Mesendoderm (in vitro differentiated cells): Measurements from ENCODE around the gene MED26.
A peak's percentile ranks its signal among the peaks of the same experiment; 100 is the strongest.

Experiments used
- DNase-seq: peaks from one replicate; pipeline ENCODE4 v3.0.0; 2013
- H2AK5ac ChIP-seq: 2 replicates; pipeline ENCODE4 v1.6.1; 2013; ENCODE audit warnings: low read length, inconsistent platforms
- H2BK120ac ChIP-seq: 2 replicates; pipeline ENCODE4 v1.6.1; 2013; ENCODE audit warnings: low read depth, mild to moderate bottlenecking, low read length, moderate library complexity, mixed read lengths
- H2BK15ac ChIP-seq: replicated peaks from 2 replicates; pipeline ENCODE4 v1.6.1; 2013; ENCODE audit warnings: low read depth, mild to moderate bottlenecking, moderate library complexity
- H2BK5ac ChIP-seq: 2 replicates; pipeline ENCODE4 v1.6.1; 2013; ENCODE audit warnings: low read length, inconsistent platforms
- H3K18ac ChIP-seq: 2 replicates; pipeline ENCODE4 v1.6.1; 2013; ENCODE audit warnings: mild to moderate bottlenecking, low read length, mixed read lengths
- H3K23ac ChIP-seq: one replicate; pipeline ENCODE4 v1.6.1; 2013; ENCODE audit warnings: low read length
- H3K27ac ChIP-seq: 2 replicates; pipeline ENCODE4 v1.5.1; 2013; ENCODE audit warnings: low read depth, mild to moderate bottlenecking, inconsistent platforms, low read length, moderate library complexity
- H3K27me3 ChIP-seq: 2 replicates; pipeline ENCODE4 v1.6.1; 2013; ENCODE audit warnings: low read length, control low read depth, mild to moderate bottlenecking, inconsistent platforms; ENCODE audit not compliant: insufficient read depth, poor library complexity
- H3K36me3 ChIP-seq: 2 replicates; pipeline ENCODE4 v1.6.1; 2013; ENCODE audit warnings: low read length, inconsistent platforms; ENCODE audit not compliant: control insufficient read depth, insufficient read depth
- H3K4ac ChIP-seq: one replicate; pipeline ENCODE4 v1.6.1; 2013; ENCODE audit warnings: low read depth, mild to moderate bottlenecking, low read length, moderate library complexity
- H3K4me1 ChIP-seq: 2 replicates; pipeline ENCODE4 v1.6.1; 2013; ENCODE audit warnings: low read depth, low read length, inconsistent platforms; ENCODE audit not compliant: control insufficient read depth
- H3K4me2 ChIP-seq: 2 replicates; pipeline ENCODE4 v1.6.1; 2013; ENCODE audit warnings: low read length
- H3K4me3 ChIP-seq: 2 replicates; pipeline ENCODE4 v1.5.1; 2013; ENCODE audit warnings: mild to moderate bottlenecking, low read length
- H3K56ac ChIP-seq: one replicate; pipeline ENCODE4 v1.6.1; 2013; ENCODE audit warnings: low read length
- H3K79me1 ChIP-seq: 2 replicates; pipeline ENCODE4 v1.6.1; 2013; ENCODE audit warnings: low read length, inconsistent platforms
- H3K79me2 ChIP-seq: 2 replicates; pipeline ENCODE4 v1.6.1; 2013; ENCODE audit warnings: mild to moderate bottlenecking, low read length; ENCODE audit not compliant: control insufficient read depth, insufficient read depth
- H3K9ac ChIP-seq: 2 replicates; pipeline ENCODE4 v1.6.1; 2013; ENCODE audit warnings: low read length, inconsistent platforms
- H4K5ac ChIP-seq: one replicate; pipeline ENCODE4 v1.6.1; 2013; ENCODE audit warnings: low read length
- H4K8ac ChIP-seq: one replicate; pipeline ENCODE4 v1.6.1; 2013; ENCODE audit warnings: low read depth, mild to moderate bottlenecking, control low read depth, low read length, moderate library complexity
- WGBS: extraction: QIAGEN DNeasy Blood & Tissue Kit; methylation state at CpG from one replicate; pipeline ENCODE4 v1.1.7; 2013; ENCODE audit warnings: low lambda C conversion rate, missing lambda C conversion rate; ENCODE audit not compliant: insufficient coverage; ENCODE audit errors: extremely low coverage; 5-methylcytosine and 5-hydroxymethylcytosine counted together

The MED26 gene

GRCh38 chr19:16586991-16587832 lies 40.8 kb downstream of the MED26 start:
- Histone ChIP-seq H3K27me3 (no peaks in the 10 kb centered on the region), H3K36me3 (no peaks in the 10 kb centered on the region), H3K27ac (peak overlapping the region; percentile 7), H3K4me3 (no peak overlapping the region), H3K18ac (no peak overlapping the region), H3K23ac (peak overlapping the region; percentile 16), H3K4me1 (peaks cover 23% of the 10 kb centered on the region), H3K79me1 (peaks cover 57% of the 10 kb centered on the region), H2BK15ac (no peak overlapping the region), H2AK5ac (no peak overlapping the region), H3K56ac (peak overlapping the region; percentile 45), H3K4me2 (no peak overlapping the region), H3K4ac (no peak overlapping the region), H3K9ac (no peak overlapping the region), H3K79me2 (peaks cover 82% of the 10 kb centered on the region), H4K8ac (no peak overlapping the region), H4K5ac (no peak overlapping the region), H2BK5ac (no peak overlapping the region), H2BK120ac (no peak overlapping the region)
- DNase-seq = peak; percentile 45
- WGBS = no CpG with 5 or more reads among the region's 20 CpGs

- Histone ChIP-seq H3K23ac (no peak overlapping the region), H4K5ac (no peak overlapping the region), H3K36me3 (no peaks in the 10 kb centered on the region), H2BK15ac (no peak overlapping the region), H2BK120ac (no peak overlapping the region), H2BK5ac (no peak overlapping the region), H3K9ac (no peak overlapping the region), H3K18ac (no peak overlapping the region), H3K27ac (no peak overlapping the region), H3K4me1 (peaks cover 21% of the 10 kb centered on the region), H2AK5ac (no peak overlapping the region), H3K4me2 (no peak overlapping the region), H3K4me3 (no peak overlapping the region), H3K79me2 (peaks cover 81% of the 10 kb centered on the region), H3K27me3 (no peaks in the 10 kb centered on the region), H3K4ac (no peak overlapping the region), H3K56ac (peak overlapping the region; percentile 6), H4K8ac (no peak overlapping the region), H3K79me1 (peaks cover 58% of the 10 kb centered on the region)
- no peak for DNase-seq
- no CpG with 5 or more reads among the region's 9 CpGs for WGBS
Observed at GRCh38 chr19:16586477-16586871, 41.5 kb downstream of the MED26 start.

- Histone ChIP-seq H4K5ac (no peak overlapping the region), H3K4me2 (no peak overlapping the region), H2BK15ac (no peak overlapping the region), H2BK120ac (no peak overlapping the region), H3K27ac (no peak overlapping the region), H3K27me3 (no peaks in the 10 kb centered on the region), H3K4me3 (no peak overlapping the region), H2BK5ac (no peak overlapping the region), H3K9ac (no peak overlapping the region), H3K79me1 (peaks cover 62% of the 10 kb centered on the region), H3K79me2 (peaks cover 82% of the 10 kb centered on the region), H3K18ac (no peak overlapping the region), H3K4ac (no peak overlapping the region), H4K8ac (no peak overlapping the region), H3K36me3 (no peaks in the 10 kb centered on the region), H3K23ac (no peak overlapping the region), H2AK5ac (no peak overlapping the region), H3K56ac (peak overlapping the region; percentile 6), H3K4me1 (peaks cover 21% of the 10 kb centered on the region)
- no CpG with 5 or more reads among the region's 11 CpGs for WGBS
- DNase-seq = no peak
Observed at GRCh38 chr19:16585808-16586476, 42.1 kb downstream of the MED26 start.

GRCh38 chr19:16585094-16585801 lies 42.8 kb downstream of the MED26 start:
- WGBS = no CpG with 5 or more reads among the region's 13 CpGs

GRCh38 chr19:16584248-16585093 lies 43.5 kb downstream of the MED26 start:
- Histone ChIP-seq H3K18ac (no peak overlapping the region), H3K4ac (no peak overlapping the region), H3K27ac (peak overlapping the region; percentile 16), H3K79me2 (peaks cover 83% of the 10 kb centered on the region), H3K56ac (peak overlapping the region; percentile 65), H4K8ac (no peak overlapping the region), H4K5ac (no peak overlapping the region), H3K4me1 (peaks cover 21% of the 10 kb centered on the region), H3K36me3 (no peaks in the 10 kb centered on the region), H3K9ac (peak overlapping the region; percentile 54), H3K23ac (no peak overlapping the region), H2BK15ac (no peak overlapping the region), H3K4me3 (no peak overlapping the region), H2BK120ac (no peak overlapping the region), H2AK5ac (no peak overlapping the region), H3K79me1 (peaks cover 61% of the 10 kb centered on the region), H3K4me2 (peak overlapping the region; percentile 21), H3K27me3 (no peaks in the 10 kb centered on the region), H2BK5ac (no peak overlapping the region)
- DNase-seq = peak; percentile 89
- no CpG with 5 or more reads among the region's 15 CpGs for WGBS

More at GRCh38 chr19:16585094-16585801, 42.8 kb downstream of the MED26 start:
- no peak for DNase-seq
- no peak overlapping the region for H2BK5ac ChIP-seq
- H3K27me3 ChIP-seq = no peaks in the 10 kb centered on the region
- no peak overlapping the region for H2BK15ac ChIP-seq
- no peak overlapping the region for H3K27ac ChIP-seq
- no peaks in the 10 kb centered on the region for H3K36me3 ChIP-seq
- no peak overlapping the region for H3K4ac ChIP-seq
- peaks cover 64% of the 10 kb centered on the region for H3K79me1 ChIP-seq
- no peak overlapping the region for H3K23ac ChIP-seq
- H3K56ac ChIP-seq = peak overlapping the region; percentile 56
- H3K9ac ChIP-seq = peak overlapping the region; percentile 54
- H3K4me1 ChIP-seq = peaks cover 21% of the 10 kb centered on the region
- H3K79me2 ChIP-seq = peaks cover 85% of the 10 kb centered on the region
- H4K8ac ChIP-seq = no peak overlapping the region
- no peak overlapping the region for H4K5ac ChIP-seq
- no peak overlapping the region for H3K4me3 ChIP-seq
- no peak overlapping the region for H2AK5ac ChIP-seq
- H3K18ac ChIP-seq = no peak overlapping the region
- H2BK120ac ChIP-seq = no peak overlapping the region
- no peak overlapping the region for H3K4me2 ChIP-seq
